Smooth muscle cell (in vitro differentiated cells): ENCODE results near the gene TRUB2. TPM values are rescaled to one million over a fixed set of nuclear protein-coding genes. Genes with fewer than 3 reads are reported as not detected.

Source experiments
- DNase-seq: peaks from one replicate; lab custom pipeline; 2025; ENCODE audit not compliant: unreplicated experiment; lab: John Stamatoyannopoulos, UW
- H2AFZ ChIP-seq: fragments of 200-600 bp; sonication (generic); 2 replicates; pipeline ENCODE4 v1.6.0; 2016; ENCODE audit warnings: antibody characterized with exemption, low read depth, mild to moderate bottlenecking
- H3F3A ChIP-seq: fragments of 200-600 bp; sonication (generic); 2 replicates; pipeline ENCODE4 v1.6.0; 2017; ENCODE audit warnings: antibody characterized with exemption, low read depth
- H3K27ac ChIP-seq: fragments of 200-600 bp; sonication (generic); 2 replicates; pipeline ENCODE4 v1.5.1; 2016; ENCODE audit warnings: low read depth, mild to moderate bottlenecking
- H3K27me3 ChIP-seq: fragments of 200-600 bp; sonication (generic); 2 replicates; pipeline ENCODE4 v1.6.1; 2016; ENCODE audit warnings: low read depth, mild to moderate bottlenecking
- H3K36me3 ChIP-seq: fragments of 200-600 bp; sonication (generic); 2 replicates; pipeline ENCODE4 v1.5.1; 2016; ENCODE audit warnings: low read depth
- H3K4me1 ChIP-seq: fragments of 200-600 bp; sonication (generic); 2 replicates; pipeline ENCODE4 v1.5.1; 2016; ENCODE audit warnings: low read depth
- H3K4me2 ChIP-seq: fragments of 200-600 bp; sonication (generic); 2 replicates; pipeline ENCODE4 v1.6.0; 2016; ENCODE audit warnings: mild to moderate bottlenecking
- H3K4me3 ChIP-seq: fragments of 200-600 bp; sonication (generic); 2 replicates; pipeline ENCODE4 v1.5.1; 2016; ENCODE audit warnings: mild to moderate bottlenecking
- H3K79me2 ChIP-seq: fragments of 200-600 bp; sonication (generic); 2 replicates; pipeline ENCODE4 v1.6.0; 2016; ENCODE audit warnings: low read depth, mild to moderate bottlenecking
- H3K9ac ChIP-seq: fragments of 200-600 bp; sonication (generic); 2 replicates; pipeline ENCODE4 v1.6.0; 2016; ENCODE audit warnings: low read depth
- H3K9me3 ChIP-seq: fragments of 200-600 bp; sonication (generic); replicated peaks from 2 replicates; pipeline ENCODE4 v1.5.1; 2016; ENCODE audit warnings: low read depth
- H4K20me1 ChIP-seq: fragments of 200-600 bp; sonication (generic); 2 replicates; pipeline ENCODE4 v1.6.0; 2016; ENCODE audit warnings: low read depth
- WGBS: methylation state at CpG from one replicate; pipeline ENCODE4 v1.1.7; 2016; ENCODE audit warnings: low lambda C conversion rate; 5-methylcytosine and 5-hydroxymethylcytosine counted together
- polyA plus RNA-seq: library from polyadenylated mRNA; unstranded; fragments of >200 nt; fragmentation: Nextera tagmentation; extraction: Ambion mirVana; gene quantifications from 2 replicates; pipeline ENCODE4 v1.2.1, GENCODE V29; 2016
- total RNA-seq: library from RNA; depleted of rRNA; stranded (reverse); fragments of >200 nt; gene quantifications from 2 replicates; pipeline ENCODE4 v1.2.3, GENCODE V29; 2014
- TF ChIP-seq, protein P1 (sequence below): fragments of 200-600 bp; sonication (generic); IDR thresholded peaks from 2 replicates; pipeline ENCODE4 v1.5.1; 2017; ENCODE audit warnings: borderline replicate concordance, mild to moderate bottlenecking, antibody characterized with exemption; ENCODE audit not compliant: insufficient read depth, poor library complexity, severe bottlenecking

The TRUB2 gene
- total and polyA plus RNA-seq, 2 experiments from 2014 or later, result 9.0 to 33.2 TPM

- Histone ChIP-seq H4K20me1 (peaks cover 60% of the 10 kb centered on the region), H3F3A (peaks cover 2% of the 10 kb centered on the region), H3K79me2 (no peaks in the 10 kb centered on the region), H3K27ac (no peak overlapping the region), H3K9ac (no peak overlapping the region), H3K36me3 (peaks cover 10% of the 10 kb centered on the region), H3K4me1 (no peaks in the 10 kb centered on the region), H3K4me3 (no peak overlapping the region), H3K27me3 (no peaks in the 10 kb centered on the region), H3K9me3 (no peaks in the 10 kb centered on the region), H2AFZ (no peak overlapping the region), H3K4me2 (no peak overlapping the region)
- DNase-seq, result no peak
- 97% methylated on average over 10 of the region's 10 CpGs for WGBS
- TF ChIP-seq, protein P1, sequence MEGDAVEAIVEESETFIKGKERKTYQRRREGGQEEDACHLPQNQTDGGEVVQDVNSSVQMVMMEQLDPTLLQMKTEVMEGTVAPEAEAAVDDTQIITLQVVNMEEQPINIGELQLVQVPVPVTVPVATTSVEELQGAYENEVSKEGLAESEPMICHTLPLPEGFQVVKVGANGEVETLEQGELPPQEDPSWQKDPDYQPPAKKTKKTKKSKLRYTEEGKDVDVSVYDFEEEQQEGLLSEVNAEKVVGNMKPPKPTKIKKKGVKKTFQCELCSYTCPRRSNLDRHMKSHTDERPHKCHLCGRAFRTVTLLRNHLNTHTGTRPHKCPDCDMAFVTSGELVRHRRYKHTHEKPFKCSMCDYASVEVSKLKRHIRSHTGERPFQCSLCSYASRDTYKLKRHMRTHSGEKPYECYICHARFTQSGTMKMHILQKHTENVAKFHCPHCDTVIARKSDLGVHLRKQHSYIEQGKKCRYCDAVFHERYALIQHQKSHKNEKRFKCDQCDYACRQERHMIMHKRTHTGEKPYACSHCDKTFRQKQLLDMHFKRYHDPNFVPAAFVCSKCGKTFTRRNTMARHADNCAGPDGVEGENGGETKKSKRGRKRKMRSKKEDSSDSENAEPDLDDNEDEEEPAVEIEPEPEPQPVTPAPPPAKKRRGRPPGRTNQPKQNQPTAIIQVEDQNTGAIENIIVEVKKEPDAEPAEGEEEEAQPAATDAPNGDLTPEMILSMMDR, result no peak
Observed at GRCh38 chr9:128265348-128265847, 56.8 kb downstream of the TRUB2 start.

DNA sequence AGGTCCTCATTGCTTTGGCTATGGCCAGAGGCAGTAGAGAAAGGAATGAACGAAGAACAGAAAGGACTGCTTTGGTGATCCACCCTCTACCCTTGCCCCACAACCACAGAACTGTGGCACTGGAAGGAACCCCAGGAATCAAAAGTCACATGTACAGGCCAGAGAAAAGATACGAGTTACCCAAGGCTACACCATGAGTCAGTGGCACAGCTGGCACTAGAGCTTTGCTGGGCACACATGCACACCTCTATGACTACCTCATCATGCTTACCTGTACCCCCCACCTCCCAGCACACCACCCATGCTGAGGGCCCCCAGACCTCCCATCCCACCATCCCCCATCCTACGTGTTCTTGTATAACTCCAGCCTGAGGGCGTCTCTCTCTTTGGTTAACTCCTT lies 59.6 kb downstream of the TRUB2 start:
- H3K27me3 ChIP-seq, result no peaks in the 10 kb centered on the region
- no peaks in the 10 kb centered on the region for H3K79me2 ChIP-seq
- H3K9ac ChIP-seq, result no peak overlapping the region
- H3F3A ChIP-seq, result peaks cover 2% of the 10 kb centered on the region
- no peak overlapping the region for H2AFZ ChIP-seq
- no peak for DNase-seq
- peaks cover 15% of the 10 kb centered on the region for H3K36me3 ChIP-seq
- no peaks in the 10 kb centered on the region for H3K9me3 ChIP-seq
- H3K27ac ChIP-seq, result no peak overlapping the region
- no peaks in the 10 kb centered on the region for H3K4me1 ChIP-seq
- peaks cover 42% of the 10 kb centered on the region for H4K20me1 ChIP-seq
- TF ChIP-seq, protein P1, result no peak
- 91% methylated on average over 4 of the region's 4 CpGs for WGBS
- H3K4me2 ChIP-seq, result no peak overlapping the region
- H3K4me3 ChIP-seq, result no peak overlapping the region

GRCh38 chr9:128260340-128260739 lies 61.9 kb downstream of the TRUB2 start:
- H3F3A ChIP-seq, result peaks cover 2% of the 10 kb centered on the region
- peaks cover 53% of the 10 kb centered on the region for H4K20me1 ChIP-seq
- no peak overlapping the region for H3K9ac ChIP-seq
- H2AFZ ChIP-seq, result no peak overlapping the region
- TF ChIP-seq, protein P1, result no peak
- no peak overlapping the region for H3K4me3 ChIP-seq
- no peaks in the 10 kb centered on the region for H3K9me3 ChIP-seq
- DNase-seq, result no peak
- WGBS, result 98% methylated on average over 17 of the region's 17 CpGs
- no peaks in the 10 kb centered on the region for H3K27me3 ChIP-seq
- no peaks in the 10 kb centered on the region for H3K4me1 ChIP-seq
- peaks cover 15% of the 10 kb centered on the region for H3K36me3 ChIP-seq
- H3K4me2 ChIP-seq, result no peak overlapping the region
- H3K79me2 ChIP-seq, result no peaks in the 10 kb centered on the region
- H3K27ac ChIP-seq, result no peak overlapping the region

DNA sequence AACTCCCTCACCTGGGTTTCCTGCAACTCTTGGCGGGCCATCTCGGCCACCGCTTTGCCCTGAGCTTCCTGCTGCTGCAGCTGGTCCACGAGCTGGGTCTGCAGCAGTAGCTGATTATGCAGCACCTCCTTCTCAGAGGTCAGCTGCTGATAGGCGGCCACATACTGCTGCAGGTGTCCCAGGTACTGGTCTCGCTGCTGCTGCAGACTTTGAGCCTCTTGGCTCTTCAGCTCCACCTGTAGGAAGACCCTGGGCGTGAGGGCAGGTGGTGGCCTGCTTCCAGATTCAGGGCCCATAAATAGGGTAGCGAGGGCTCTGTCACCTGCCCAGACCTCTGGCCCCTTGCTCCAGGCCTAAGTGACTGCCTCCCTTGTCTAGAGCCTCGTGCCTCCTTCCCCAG lies 63.1 kb downstream of the TRUB2 start:
- Histone ChIP-seq H2AFZ (no peak overlapping the region), H3K4me3 (no peak overlapping the region), H3K27ac (no peak overlapping the region), H3K4me2 (no peak overlapping the region), H3K4me1 (no peaks in the 10 kb centered on the region), H3K36me3 (peaks cover 9% of the 10 kb centered on the region), H3K9ac (no peak overlapping the region), H4K20me1 (peaks cover 44% of the 10 kb centered on the region), H3F3A (peaks cover 11% of the 10 kb centered on the region), H3K9me3 (no peaks in the 10 kb centered on the region), H3K79me2 (no peaks in the 10 kb centered on the region), H3K27me3 (no peaks in the 10 kb centered on the region)
- WGBS, result 93% methylated on average over 9 of the region's 9 CpGs
- TF ChIP-seq, protein P1, result no peak
- no peak for DNase-seq
